ENCODE data around the gene FRMD4A. TPM values are rescaled to one million over a fixed set of nuclear protein-coding genes. Genes with fewer than 3 reads are reported as not detected.

The FRMD4A gene
- total and polyA plus RNA-seq, 2 experiments from 2014 or later: 5.4 to 10.3 TPM

DNA sequence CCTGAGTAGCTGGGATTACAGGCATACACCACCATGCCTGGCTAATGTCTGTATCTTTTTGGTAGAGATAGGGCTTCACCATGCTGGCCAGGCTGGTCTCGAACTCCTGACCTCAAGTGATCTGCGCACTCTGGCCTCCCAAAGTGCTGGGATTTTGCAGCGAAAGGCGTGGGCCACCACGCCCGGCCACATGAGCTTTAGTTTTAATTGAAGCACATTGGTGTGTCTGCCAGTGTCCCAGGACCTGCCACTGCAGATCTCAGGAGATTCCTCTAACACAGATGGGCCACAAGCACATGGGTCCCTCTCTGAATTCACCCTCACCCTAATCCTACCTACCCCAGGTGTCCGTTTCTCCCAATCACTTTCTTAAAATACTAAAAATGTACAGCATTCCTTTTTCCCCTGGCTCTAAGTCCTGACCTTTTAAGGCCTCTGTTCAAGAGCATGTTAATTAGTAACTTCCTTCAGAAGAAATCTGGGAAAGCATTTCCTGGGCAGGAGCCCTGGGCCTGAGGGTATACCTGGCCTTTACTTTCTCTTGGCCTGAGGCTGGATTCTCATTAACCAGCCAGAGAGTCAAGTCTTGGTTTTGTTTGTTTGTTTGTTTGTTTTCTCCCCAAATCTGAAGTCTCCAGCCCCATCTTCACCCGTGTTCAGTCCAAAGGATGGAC, 661.4 kb downstream of the FRMD4A start:
- Histone ChIP-seq H4K20me1 (ENCODE audit: insufficient read depth, poor library complexity, severe bottlenecking) (no peaks in the 10 kb centered on the region), H3K27me3 (no peaks in the 10 kb centered on the region), H2AFZ (no peak overlapping the region), H3K27ac (peak overlapping the region; percentile 68), H3K9me2 (replicated peaks; ENCODE audit: insufficient read depth) (no peaks in the 10 kb centered on the region), H3K9me3 (ENCODE audit: low read depth) (no peaks in the 10 kb centered on the region), H3K4me2 (no peak overlapping the region), H3K79me2 (no peaks in the 10 kb centered on the region), H3K4me3 (no peak overlapping the region), H3K4me1 (ENCODE audit: insufficient read depth) (peaks cover 22% of the 10 kb centered on the region), H3K36me3 (replicated peaks; ENCODE audit: insufficient read depth, low read depth) (no peaks in the 10 kb centered on the region)
- 75% methylated on average over 8 of the region's 8 CpGs for WGBS (ENCODE audit: low lambda C conversion rate, missing lambda C conversion rate)
- no peak for TF ChIP-seq EZH2 (IDR thresholded peaks at IDR 0.05; ENCODE audit: borderline replicate concordance)
- no peak for TF ChIP-seq CTCF (IDR thresholded peaks at IDR 0.05; ENCODE audit: poor library complexity)
- no peak for TF ChIP-seq EZH2phosphoT487 (IDR thresholded peaks at IDR 0.05; ENCODE audit: low read depth, severe bottlenecking, unreplicated experiment)
- no peak for DNase-seq (ENCODE audit: low spot score)

- Histone ChIP-seq H3K27me3 (no peaks in the 10 kb centered on the region), H3K4me2 (no peak overlapping the region), H3K79me2 (no peaks in the 10 kb centered on the region), H3K36me3 (replicated peaks; ENCODE audit: insufficient read depth, low read depth) (no peaks in the 10 kb centered on the region), H3K9me3 (ENCODE audit: low read depth) (no peaks in the 10 kb centered on the region), H3K4me1 (ENCODE audit: insufficient read depth) (peaks cover 22% of the 10 kb centered on the region), H3K27ac (no peak overlapping the region), H3K4me3 (no peak overlapping the region), H2AFZ (no peak overlapping the region), H3K9me2 (replicated peaks; ENCODE audit: insufficient read depth) (no peaks in the 10 kb centered on the region), H4K20me1 (ENCODE audit: insufficient read depth, poor library complexity, severe bottlenecking) (no peaks in the 10 kb centered on the region)
- DNase-seq (ENCODE audit: low spot score): no peak
- TF ChIP-seq EZH2phosphoT487 (IDR thresholded peaks at IDR 0.05; ENCODE audit: low read depth, severe bottlenecking, unreplicated experiment) (no peak), CTCF (IDR thresholded peaks at IDR 0.05; ENCODE audit: poor library complexity) (no peak), EZH2 (IDR thresholded peaks at IDR 0.05; ENCODE audit: borderline replicate concordance) (no peak)
- 93% methylated on average over 4 of the region's 4 CpGs for WGBS (ENCODE audit: low lambda C conversion rate, missing lambda C conversion rate)
Measured at GRCh38 chr10:13668126-13668525, 662.6 kb downstream of the FRMD4A start.

GRCh38 chr10:13665516-13666262, 665.0 kb downstream of the FRMD4A start:
- Histone ChIP-seq H3K36me3 (replicated peaks; ENCODE audit: insufficient read depth, low read depth) (no peaks in the 10 kb centered on the region), H3K9me2 (replicated peaks; ENCODE audit: insufficient read depth) (no peaks in the 10 kb centered on the region), H3K4me2 (no peak overlapping the region), H3K4me3 (no peak overlapping the region), H3K27me3 (no peaks in the 10 kb centered on the region), H3K9me3 (ENCODE audit: low read depth) (no peaks in the 10 kb centered on the region), H3K4me1 (ENCODE audit: insufficient read depth) (peaks cover 7% of the 10 kb centered on the region), H2AFZ (no peak overlapping the region), H3K27ac (no peak overlapping the region), H3K79me2 (no peaks in the 10 kb centered on the region), H4K20me1 (ENCODE audit: insufficient read depth, poor library complexity, severe bottlenecking) (no peaks in the 10 kb centered on the region)
- TF ChIP-seq EZH2 (IDR thresholded peaks at IDR 0.05; ENCODE audit: borderline replicate concordance): no peak
- TF ChIP-seq CTCF (IDR thresholded peaks at IDR 0.05; ENCODE audit: poor library complexity): no peak
- TF ChIP-seq EZH2phosphoT487 (IDR thresholded peaks at IDR 0.05; ENCODE audit: low read depth, severe bottlenecking, unreplicated experiment): no peak
- WGBS (ENCODE audit: low lambda C conversion rate, missing lambda C conversion rate): 99% methylated on average over 20 of the region's 20 CpGs
- DNase-seq (ENCODE audit: low spot score): no peak

Measured in hepatocyte (in vitro differentiated cells).